ENCODE data around the gene TSKS.

Gene TSKS

GRCh38 chr19:49792829-49793560 is 29.9 kb upstream of the TSKS start:
- no peak for DNase-seq (ENCODE audit: low read depth)

DNA sequence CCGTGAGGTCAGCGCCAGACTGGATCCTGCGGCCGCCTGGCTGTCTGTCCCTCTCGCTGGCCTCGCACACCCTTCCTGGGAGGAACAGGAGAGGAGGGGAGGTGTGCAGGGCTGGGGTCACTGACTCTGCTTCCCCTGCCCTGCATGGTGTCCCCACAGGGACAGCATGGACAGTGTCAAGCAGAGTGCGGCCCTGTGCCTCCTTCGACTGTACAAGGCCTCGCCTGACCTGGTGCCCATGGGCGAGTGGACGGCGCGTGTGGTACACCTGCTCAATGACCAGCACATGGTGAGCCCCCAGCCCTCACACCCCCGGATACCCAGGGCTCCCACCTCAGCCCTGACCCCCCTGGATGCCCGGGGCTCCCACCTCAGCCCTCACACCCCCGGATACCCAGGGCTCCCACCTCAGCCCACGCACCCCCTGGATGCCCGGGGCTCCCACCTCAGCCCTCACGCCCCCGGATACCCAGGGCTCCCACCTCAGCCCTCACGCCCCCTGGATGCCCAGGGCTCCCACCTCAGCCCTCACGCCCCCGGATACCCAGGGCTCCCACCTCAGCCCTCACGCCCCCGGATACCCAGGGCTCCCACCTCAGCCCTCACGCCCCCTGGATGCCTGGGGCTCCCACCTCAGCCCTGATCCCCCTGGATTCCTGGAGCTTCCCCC is 28.8 kb upstream of the TSKS start:
- DNase-seq (ENCODE audit: low read depth): no peak

GRCh38 chr19:49790866-49791265 is 27.8 kb upstream of the TSKS start:
- no peak for DNase-seq (ENCODE audit: low read depth)

DNA sequence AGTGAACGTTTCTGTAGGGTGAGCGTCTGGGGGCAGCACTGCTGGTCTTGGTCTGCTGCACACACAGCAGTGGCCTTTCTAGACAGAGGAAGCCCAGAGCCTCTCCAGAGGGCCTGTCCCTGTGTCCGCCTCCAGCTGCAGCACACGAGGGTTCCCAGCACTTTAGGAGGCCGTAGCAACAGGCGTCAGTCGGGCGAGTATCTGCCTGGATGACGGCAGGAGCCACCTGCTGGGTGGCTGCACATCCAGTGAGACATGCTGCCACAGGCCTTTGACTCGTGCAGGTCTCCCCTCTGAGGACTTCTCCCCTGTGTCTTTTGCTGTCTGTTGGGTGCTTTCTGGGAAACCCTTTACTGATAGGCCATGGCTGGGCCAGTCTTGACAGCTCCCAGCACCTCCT is 25.8 kb upstream of the TSKS start:
- DNase-seq (ENCODE audit: low read depth): no peak

- no peak for DNase-seq (ENCODE audit: low read depth)
These were observed 24.6 kb upstream of the TSKS start for GRCh38 chr19:49787746-49788145.

DNA sequence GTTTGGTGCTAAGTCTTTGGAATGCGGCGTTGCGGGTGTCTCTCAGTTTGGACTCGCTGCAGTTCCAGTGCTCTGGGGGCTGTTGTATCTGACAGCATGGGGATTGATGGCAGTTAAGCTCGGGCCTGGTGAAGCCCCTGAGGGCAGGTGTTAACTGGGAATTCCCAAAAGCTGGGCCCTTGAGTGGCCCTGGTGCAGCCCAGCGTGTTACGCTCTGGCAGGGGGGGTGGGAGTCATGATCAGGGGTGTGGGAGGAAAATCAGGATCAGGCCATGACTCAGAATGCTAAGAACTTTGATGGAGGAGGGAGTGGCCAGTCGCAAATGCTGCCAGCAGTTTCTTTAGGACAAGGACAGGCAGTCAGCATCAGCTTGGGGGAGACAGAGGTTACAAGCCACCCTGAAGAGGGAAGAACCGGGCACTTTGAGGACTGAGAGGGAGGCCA is 23.3 kb upstream of the TSKS start:
- DNase-seq (ENCODE audit: low read depth): no peak

DNA sequence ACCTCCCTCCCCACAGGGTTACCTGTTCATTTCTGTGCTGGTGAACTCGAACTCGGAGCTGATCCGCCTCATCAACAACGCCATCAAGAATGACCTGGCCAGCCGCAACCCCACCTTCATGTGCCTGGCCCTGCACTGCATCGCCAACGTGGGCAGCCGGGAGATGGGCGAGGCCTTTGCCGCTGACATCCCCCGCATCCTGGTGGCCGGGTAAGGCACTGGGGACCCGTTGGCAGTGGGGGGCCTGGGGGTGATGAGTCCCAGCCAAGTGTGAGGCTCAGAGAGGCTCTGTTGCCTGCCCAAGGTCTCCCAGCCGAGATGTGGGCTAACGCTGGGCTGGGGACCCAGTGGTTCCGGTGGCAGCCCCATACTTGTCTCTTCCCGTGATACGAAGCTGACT is 19.4 kb upstream of the TSKS start:
- DNase-seq (ENCODE audit: low read depth): no peak

DNA sequence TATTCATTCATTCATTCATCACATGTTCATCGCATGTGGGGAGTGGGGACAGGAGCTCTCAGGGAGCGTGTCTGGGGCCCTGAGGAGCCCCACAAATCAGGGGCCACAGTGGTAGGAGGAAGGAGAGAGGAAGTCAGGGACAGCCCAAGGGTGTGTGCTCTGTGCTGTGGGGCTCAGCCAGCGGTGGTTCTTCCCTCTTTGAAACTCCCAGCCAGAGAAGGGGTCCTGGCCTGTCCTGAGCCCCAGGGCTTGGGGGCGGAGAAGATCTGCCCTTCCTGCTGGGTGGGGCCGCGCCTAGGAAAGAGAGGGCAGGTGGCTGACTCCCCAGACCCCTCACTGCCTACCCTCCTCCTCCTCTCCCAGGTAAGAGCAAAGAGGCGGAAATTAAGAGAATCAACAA is 18.3 kb upstream of the TSKS start:
- no peak for DNase-seq (ENCODE audit: low read depth)

DNA sequence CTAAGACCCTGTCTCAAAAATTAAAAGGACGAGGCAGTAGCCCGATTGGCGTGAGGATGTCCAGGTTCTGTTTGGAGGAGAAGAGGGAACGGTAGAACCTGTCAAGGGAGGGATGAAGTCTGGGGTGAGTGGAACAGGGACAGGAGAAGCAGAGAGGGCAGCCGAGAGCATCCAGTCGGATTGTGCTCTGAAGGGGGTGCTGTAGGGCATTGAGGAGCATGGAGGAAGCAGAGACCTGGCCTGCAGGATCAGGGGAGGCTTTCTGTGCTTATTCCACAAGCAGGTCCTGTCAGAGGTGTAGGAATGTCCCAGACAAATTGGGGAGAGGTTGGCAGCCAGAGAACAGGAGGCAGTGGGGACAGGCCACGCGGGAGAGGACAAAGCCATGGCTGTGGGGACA is 17.8 kb upstream of the TSKS start:
- no peak for DNase-seq (ENCODE audit: low read depth)

GRCh38 chr19:49779731-49780555 is 16.8 kb upstream of the TSKS start:
- DNase-seq (ENCODE audit: low read depth): no peak

- no peak for DNase-seq (ENCODE audit: low read depth)
These were observed 13.3 kb upstream of the TSKS start for GRCh38 chr19:49776371-49776764.

DNA sequence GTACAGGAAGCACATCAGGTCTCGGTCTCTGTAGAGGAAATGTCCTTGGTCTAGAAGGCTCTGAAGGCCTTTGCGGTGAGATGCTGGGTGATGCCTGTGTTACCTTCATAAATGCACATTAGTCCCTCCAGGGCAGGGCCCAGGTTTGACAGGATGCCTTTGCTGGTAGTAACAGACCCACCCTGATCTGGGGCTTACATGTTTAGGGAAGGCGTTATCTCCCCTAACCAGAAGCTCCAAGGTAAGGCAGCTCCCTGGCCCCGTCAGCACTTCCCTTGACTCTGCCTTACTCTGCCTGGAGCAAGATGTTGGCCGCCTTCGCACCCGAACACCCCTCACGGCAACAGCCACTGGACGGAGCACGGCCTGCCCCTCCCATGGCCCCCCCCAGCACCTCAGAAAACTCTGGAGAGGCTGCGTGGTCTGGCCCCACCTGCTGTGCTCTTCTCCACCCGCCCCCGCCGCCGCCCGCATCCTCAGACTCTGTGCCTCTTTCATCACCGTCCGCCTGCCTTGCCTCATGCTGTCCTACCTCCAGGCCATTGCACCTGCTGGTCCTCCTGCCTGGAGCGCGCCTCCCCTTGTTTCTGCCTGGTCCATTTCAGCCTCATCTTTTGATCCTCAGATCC is 12.8 kb upstream of the TSKS start:
- no peak for DNase-seq (ENCODE audit: low read depth)

- DNase-seq (ENCODE audit: low read depth): no peak
These were observed 11.9 kb upstream of the TSKS start for GRCh38 chr19:49774969-49775368.

- DNase-seq (ENCODE audit: low read depth): no peak
These were observed 10.7 kb upstream of the TSKS start for GRCh38 chr19:49773663-49774350.

DNA sequence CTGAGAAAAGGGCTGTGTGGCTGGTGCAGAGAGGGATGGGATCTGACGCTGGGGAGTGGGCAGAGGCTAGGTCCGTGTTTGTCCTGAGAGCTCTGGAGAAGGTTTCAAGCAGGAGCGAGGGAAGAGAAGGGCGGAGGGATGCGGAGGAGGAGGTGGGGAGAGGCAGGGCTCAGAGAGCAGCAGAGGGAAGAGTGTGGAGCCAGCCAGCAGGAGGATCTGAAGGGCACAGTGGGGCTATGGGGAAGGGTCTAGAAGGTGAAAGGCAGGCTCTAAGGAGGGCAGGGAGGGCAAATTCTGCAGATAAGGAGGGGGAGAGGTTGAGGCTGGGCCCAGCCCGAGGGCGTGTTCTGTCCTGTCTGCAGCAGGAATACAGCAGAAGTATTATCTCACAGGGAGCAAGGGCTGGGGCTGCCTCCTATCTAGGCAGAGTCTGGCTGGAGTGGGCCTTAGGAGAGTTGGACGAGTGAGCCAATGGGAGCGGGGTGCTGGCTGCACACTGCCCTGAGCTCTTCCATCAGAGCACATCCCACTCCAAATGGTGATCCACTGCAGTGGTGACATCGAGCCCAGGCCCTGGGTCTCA is 9.8 kb upstream of the TSKS start:
- DNase-seq (ENCODE audit: low read depth): no peak

GRCh38 chr19:49771674-49772139 is 8.6 kb upstream of the TSKS start:
- no peak for DNase-seq (ENCODE audit: low read depth)

DNA sequence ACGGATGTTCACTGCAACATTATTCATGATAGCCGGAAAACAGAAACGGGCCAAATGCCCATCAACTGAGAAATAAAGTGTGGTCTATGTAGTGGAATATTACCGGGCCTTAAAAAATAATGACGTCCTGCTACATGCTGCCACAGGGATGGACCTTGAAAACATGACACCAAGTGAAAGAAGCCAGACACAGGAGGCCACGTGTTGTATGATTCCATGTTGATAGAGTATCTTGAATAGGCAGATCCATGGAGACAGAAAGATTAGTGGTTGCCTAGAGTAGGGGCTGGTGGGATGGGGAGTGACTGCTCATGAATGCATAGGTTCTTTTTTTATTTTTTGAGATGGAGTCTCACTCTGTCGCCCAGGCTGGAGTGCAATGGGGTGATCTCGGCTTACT is 7.4 kb upstream of the TSKS start:
- no peak for DNase-seq (ENCODE audit: low read depth)

- DNase-seq (ENCODE audit: low read depth): no peak
These were observed 5.0 kb upstream of the TSKS start for GRCh38 chr19:49767967-49768581.

DNA sequence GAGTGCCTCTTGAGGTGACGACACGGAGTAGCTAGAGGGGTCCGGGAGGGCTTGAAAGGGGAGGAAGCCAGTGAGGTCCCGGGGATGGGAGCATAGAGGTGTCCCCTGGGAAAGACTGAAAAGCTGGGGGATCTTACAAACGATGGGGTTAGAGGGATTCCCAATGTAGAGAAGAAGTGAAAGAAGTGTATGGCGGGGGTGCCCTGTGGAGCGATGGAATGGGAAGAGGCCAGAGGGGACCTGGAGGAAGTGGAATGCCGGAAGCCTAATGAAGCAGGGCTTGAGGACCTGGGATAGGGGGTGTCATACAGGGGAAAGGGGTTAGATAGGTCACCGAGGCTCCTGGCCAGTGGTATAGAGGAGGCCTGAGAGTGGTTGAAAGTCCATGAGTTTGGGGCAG is 4.3 kb upstream of the TSKS start:
- no peak for DNase-seq (ENCODE audit: low read depth)

- DNase-seq (ENCODE audit: low read depth): no peak
These were observed 3.8 kb upstream of the TSKS start, which contains the start of gene AP2A1 for GRCh38 chr19:49766930-49767299. Gene AP2A1, plus strand, starts transcription at chr19:49767001. Its CDS starts 133 bp downstream, at chr19:49767134.

Data from T-helper 22 cell (primary cell).